Measurements from ENCODE around the gene YY1.

Gene YY1

GRCh38 chr14:100322138-100322957 is 83.4 kb downstream of the YY1 start:
- TF ChIP-seq, protein P1, sequence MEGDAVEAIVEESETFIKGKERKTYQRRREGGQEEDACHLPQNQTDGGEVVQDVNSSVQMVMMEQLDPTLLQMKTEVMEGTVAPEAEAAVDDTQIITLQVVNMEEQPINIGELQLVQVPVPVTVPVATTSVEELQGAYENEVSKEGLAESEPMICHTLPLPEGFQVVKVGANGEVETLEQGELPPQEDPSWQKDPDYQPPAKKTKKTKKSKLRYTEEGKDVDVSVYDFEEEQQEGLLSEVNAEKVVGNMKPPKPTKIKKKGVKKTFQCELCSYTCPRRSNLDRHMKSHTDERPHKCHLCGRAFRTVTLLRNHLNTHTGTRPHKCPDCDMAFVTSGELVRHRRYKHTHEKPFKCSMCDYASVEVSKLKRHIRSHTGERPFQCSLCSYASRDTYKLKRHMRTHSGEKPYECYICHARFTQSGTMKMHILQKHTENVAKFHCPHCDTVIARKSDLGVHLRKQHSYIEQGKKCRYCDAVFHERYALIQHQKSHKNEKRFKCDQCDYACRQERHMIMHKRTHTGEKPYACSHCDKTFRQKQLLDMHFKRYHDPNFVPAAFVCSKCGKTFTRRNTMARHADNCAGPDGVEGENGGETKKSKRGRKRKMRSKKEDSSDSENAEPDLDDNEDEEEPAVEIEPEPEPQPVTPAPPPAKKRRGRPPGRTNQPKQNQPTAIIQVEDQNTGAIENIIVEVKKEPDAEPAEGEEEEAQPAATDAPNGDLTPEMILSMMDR (conservative IDR thresholded peaks at IDR 0.05) = no peak
- H3K27ac ChIP-seq = no peak overlapping the region

GRCh38 chr14:100323121-100323941 is 84.4 kb downstream of the YY1 start, which contains the start of gene SLC25A47:
Gene SLC25A47 (plus strand): TSS chr14:100323339. CDS start chr14:100323415, 76 bp downstream.
- TF ChIP-seq, protein P1 (conservative IDR thresholded peaks at IDR 0.05) = no peak
- H3K27ac ChIP-seq = no peak within 1 kb of the TSS

- no peak overlapping the region for H3K27ac ChIP-seq
- TF ChIP-seq, protein P1 (conservative IDR thresholded peaks at IDR 0.05) = no peak
Observed at GRCh38 chr14:100323942-100324307, 85.0 kb downstream of the YY1 start.

DNA sequence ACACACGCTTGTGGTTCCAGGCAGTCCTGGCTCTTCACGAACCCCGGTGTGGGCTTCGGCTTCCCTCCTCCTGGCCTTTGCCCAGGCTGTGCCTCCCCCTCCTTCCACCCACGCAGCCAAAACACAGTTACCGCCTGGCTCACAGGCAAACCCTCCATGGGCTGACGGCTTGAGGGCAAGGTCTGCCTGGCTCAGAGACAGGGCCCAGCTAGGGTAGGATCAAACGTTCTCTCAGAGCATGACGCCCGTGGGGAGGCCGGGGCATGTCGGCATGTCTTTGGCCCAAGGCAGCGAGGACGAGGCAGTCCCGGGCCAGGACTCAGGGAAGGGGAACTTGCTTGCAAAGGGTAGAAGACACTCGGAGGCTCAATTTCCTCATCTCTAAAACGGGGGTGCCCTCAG is 86.3 kb downstream of the YY1 start:
- TF ChIP-seq, protein P1 (conservative IDR thresholded peaks at IDR 0.05) = no peak

GRCh38 chr14:100325958-100326357 is 87.0 kb downstream of the YY1 start:
- H3K27ac ChIP-seq = no peak overlapping the region
- TF ChIP-seq, protein P1 (conservative IDR thresholded peaks at IDR 0.05) = no peak

More for the DNA sequence above, 86.3 kb downstream of the YY1 start:
- no peak overlapping the region for H3K27ac ChIP-seq

DNA sequence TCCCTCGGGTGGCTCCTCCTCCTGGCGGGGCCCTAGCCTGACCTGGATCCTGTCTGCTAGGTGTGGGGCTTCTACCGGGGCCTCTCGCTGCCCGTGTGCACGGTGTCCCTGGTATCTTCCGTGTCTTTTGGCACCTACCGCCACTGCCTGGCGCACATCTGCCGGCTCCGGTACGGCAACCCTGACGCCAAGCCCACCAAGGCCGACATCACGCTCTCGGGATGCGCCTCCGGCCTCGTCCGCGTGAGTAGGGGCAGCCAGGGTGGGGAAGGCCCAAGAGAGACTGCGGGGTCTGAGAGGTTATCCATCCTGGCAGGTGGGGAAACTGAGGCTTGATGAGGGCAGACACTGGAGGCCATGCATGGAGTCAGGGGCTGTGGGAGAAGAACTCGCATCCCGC is 88.2 kb downstream of the YY1 start:
- TF ChIP-seq, protein P1 (conservative IDR thresholded peaks at IDR 0.05) = no peak
- no peak overlapping the region for H3K27ac ChIP-seq

DNA sequence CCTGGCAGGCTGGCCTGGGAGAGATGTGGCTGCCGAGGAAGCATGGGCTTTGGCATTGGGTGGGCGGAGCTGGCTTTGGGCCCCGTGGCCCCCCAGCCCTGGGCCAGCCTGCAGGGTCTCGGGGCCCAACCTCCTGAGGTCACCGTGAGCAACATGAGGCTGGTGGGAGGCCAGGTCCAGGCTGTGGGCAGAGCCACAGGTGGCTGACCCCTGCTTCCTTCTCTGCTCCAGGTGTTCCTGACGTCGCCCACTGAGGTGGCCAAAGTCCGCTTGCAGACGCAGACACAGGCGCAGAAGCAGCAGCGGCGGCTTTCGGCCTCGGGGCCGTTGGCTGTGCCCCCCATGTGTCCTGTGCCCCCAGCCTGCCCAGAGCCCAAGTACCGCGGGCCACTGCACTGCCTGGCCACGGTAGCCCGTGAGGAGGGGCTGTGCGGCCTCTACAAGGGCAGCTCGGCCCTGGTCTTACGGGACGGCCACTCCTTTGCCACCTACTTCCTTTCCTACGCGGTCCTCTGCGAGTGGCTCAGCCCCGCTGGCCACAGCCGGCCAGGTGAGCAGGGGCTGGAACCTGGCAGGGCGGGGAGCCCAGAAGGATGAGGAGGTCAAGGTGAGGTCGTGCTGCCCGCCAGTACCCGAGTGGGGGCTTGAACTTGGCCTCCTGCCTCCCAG is 89.7 kb downstream of the YY1 start:
- no peak overlapping the region for H3K27ac ChIP-seq
- TF ChIP-seq, protein P1 (conservative IDR thresholded peaks at IDR 0.05) = no peak

All from VCaP (cell line).